Measurements from ENCODE around the gene FKBP5. TPM values are rescaled to one million over a fixed set of nuclear protein-coding genes. Genes with fewer than 3 reads are reported as not detected.

Gene FKBP5
- polyA plus RNA-seq, 1 donor from 2014 or later: 1.2 TPM

GRCh38 chr6:35569011-35569461 is 119.7 kb downstream of the FKBP5 start:
- H3K4me3 ChIP-seq (ENCODE audit: low read length): no peak overlapping the region
- TF ChIP-seq EP300 (conservative IDR thresholded peaks at IDR 0.05; ENCODE audit: poor library complexity, severe bottlenecking) (no peak), MXI1 (conservative IDR thresholded peaks at IDR 0.05; ENCODE audit: poor library complexity, severe bottlenecking) (no peak), EZH2 (IDR thresholded peaks at IDR 0.05; ENCODE audit: borderline replicate concordance, insufficient read depth, low read length, poor library complexity, severe bottlenecking) (no peak), CTCF (IDR thresholded peaks at IDR 0.05; ENCODE audit: poor library complexity, severe bottlenecking) (no peak), SMC3 (conservative IDR thresholded peaks at IDR 0.05; ENCODE audit: poor library complexity) (no peak), RAD21 (conservative IDR thresholded peaks at IDR 0.05) (no peak), TAF1 (IDR thresholded peaks at IDR 0.05; ENCODE audit: low read depth) (no peak), POLR2AphosphoS5 (IDR thresholded peaks at IDR 0.05) (no peak), REST (IDR thresholded peaks at IDR 0.05; ENCODE audit: borderline replicate concordance) (no peak)

GRCh38 chr6:35566794-35567193 is 121.9 kb downstream of the FKBP5 start:
- no peak overlapping the region for H3K4me3 ChIP-seq (ENCODE audit: low read length)
- peaks cover 5% of the 10 kb centered on the region for H3K79me2 ChIP-seq (replicated peaks; ENCODE audit: insufficient read depth, low read length)
- no peaks in the 10 kb centered on the region for H3K9me2 ChIP-seq (ENCODE audit: insufficient read depth, low read length)
- H3K9ac ChIP-seq (ENCODE audit: low read length): no peak overlapping the region
- H3K36me3 ChIP-seq (ENCODE audit: insufficient read depth, low read length): no peaks in the 10 kb centered on the region
- H3F3A ChIP-seq (ENCODE audit: insufficient read depth, low read length, poor library complexity, severe bottlenecking): no peaks in the 10 kb centered on the region
- no peak overlapping the region for H3K27ac ChIP-seq (ENCODE audit: low read length)
- H3K27me3 ChIP-seq (ENCODE audit: insufficient read depth, low read depth, low read length): no peaks in the 10 kb centered on the region
- H2AFZ ChIP-seq (ENCODE audit: low read depth, low read length): no peak overlapping the region
- H3K9me3 ChIP-seq (ENCODE audit: low read length): no peaks in the 10 kb centered on the region
- TF ChIP-seq RAD21 (conservative IDR thresholded peaks at IDR 0.05): no peak
- TF ChIP-seq EP300 (conservative IDR thresholded peaks at IDR 0.05; ENCODE audit: poor library complexity, severe bottlenecking): no peak
- TF ChIP-seq TAF1 (IDR thresholded peaks at IDR 0.05; ENCODE audit: low read depth): no peak
- H4K20me1 ChIP-seq (ENCODE audit: insufficient read depth): no peaks in the 10 kb centered on the region
- H3K4me2 ChIP-seq (ENCODE audit: low read length): no peak overlapping the region

More at GRCh38 chr6:35569011-35569461, 119.7 kb downstream of the FKBP5 start:
- Histone ChIP-seq H2AFZ (ENCODE audit: low read depth, low read length) (no peak overlapping the region), H3K36me3 (ENCODE audit: insufficient read depth, low read length) (no peaks in the 10 kb centered on the region), H3K9me2 (ENCODE audit: insufficient read depth, low read length) (no peaks in the 10 kb centered on the region), H3K27me3 (ENCODE audit: insufficient read depth, low read depth, low read length) (no peaks in the 10 kb centered on the region), H3K4me2 (ENCODE audit: low read length) (no peak overlapping the region), H3K27ac (ENCODE audit: low read length) (no peak overlapping the region), H4K20me1 (ENCODE audit: insufficient read depth) (no peaks in the 10 kb centered on the region), H3K79me2 (replicated peaks; ENCODE audit: insufficient read depth, low read length) (peaks cover 5% of the 10 kb centered on the region), H3K9me3 (ENCODE audit: low read length) (no peaks in the 10 kb centered on the region), H3F3A (ENCODE audit: insufficient read depth, low read length, poor library complexity, severe bottlenecking) (no peaks in the 10 kb centered on the region), H3K9ac (ENCODE audit: low read length) (no peak overlapping the region)

Data from neural cell (in vitro differentiated cells).